T-helper 22 cell (primary cell): Measurements from ENCODE around the gene JCAD.
"Not testable (repeated sequence)": the region's sequence is repeated elsewhere in the genome, so short reads cannot be mapped to it uniquely, and the experiment has no call there.

ENCODE experiments used
- DNase-seq: peaks from one replicate; pipeline ENCODE4 v3.0.0-alpha.2; 2020; ENCODE audit warnings: low read depth

The JCAD gene

DNA sequence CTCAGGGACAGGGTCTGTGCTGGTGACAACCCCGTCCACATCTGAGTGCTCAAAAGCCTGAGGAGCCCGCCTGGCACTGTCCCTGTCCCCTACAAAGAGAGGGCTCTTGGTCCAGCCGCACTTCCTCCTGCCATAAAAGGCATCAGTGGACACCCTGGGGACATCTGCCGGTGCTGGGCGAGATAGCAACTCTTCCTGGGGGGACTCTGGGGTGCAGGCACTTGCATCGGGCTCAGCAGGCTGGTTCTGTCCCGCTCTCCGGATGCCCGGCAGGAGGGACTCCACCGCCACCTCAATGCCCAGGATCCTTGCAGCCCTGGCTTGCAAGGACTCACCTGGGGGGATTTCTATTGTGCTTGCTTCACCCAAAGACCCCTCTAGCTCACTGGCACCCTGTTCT is 32.8 kb downstream of the JCAD start:
- no peak for DNase-seq

- no peak for DNase-seq
Measured at GRCh38 chr10:30026080-30026479, 33.3 kb downstream of the JCAD start.

- DNase-seq = not testable (repeated sequence)
Measured at GRCh38 chr10:30025428-30025827, 34.0 kb downstream of the JCAD start.

GRCh38 chr10:30022590-30022989 is 36.8 kb downstream of the JCAD start:
- no peak for DNase-seq

GRCh38 chr10:30019468-30019867 is 39.9 kb downstream of the JCAD start:
- no peak for DNase-seq

DNA sequence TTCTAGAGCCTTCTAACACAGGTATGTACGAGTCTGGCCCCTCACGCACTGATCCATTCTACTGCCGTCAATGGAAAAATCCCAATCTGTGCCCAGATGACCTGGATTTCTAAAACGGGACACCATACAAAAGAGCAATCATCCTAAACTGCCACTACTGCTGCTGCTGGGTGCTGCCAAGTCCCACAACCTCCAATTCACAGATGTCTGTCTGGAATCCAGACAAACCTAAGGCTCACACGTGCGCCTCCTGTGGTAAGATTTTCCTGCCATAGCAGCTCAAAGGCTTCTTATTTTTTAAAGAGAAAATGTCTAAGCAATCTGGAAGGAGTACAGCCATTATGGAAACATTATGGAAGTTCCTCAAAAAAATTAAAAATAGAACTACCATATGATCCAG is 40.9 kb downstream of the JCAD start:
- DNase-seq = no peak

GRCh38 chr10:30017966-30018365 is 41.4 kb downstream of the JCAD start:
- DNase-seq = no peak

DNA sequence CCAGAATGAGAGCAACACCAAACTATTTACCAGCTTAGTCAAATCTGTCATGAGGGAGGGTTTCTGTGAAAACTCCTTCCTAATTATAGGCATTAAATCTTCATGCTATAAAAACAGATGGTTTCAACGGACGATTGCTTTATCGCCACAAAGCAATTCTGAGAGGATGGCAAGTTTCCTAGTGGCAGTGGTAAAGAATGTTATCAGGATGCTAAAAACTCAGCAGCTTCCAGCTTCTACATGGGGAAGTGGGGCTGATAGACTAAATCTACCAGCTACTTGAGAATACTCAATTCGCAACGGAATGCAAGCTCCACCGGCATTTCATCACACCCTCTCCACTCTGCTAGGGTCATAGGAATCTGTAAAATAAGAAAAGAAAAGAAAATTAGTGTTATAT is 41.8 kb downstream of the JCAD start:
- no peak for DNase-seq

DNA sequence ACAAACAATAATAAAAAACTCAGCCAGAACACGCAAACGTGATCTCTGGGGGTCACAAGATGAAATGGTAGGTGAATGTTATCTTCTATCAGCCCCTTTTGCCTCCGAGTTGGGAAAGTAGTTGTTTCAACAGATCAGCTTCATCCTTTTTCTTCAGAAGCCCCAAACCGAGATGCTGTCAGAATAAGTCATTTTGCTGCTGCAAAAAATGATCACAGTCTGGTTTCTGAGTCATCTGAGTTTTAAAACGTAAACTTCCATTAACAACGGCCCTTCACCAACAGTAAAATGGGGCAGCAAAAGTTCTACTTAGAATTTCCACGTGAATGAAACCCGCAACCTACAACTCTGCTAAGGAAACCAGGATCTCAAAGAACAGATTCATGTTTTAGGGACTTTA is 44.9 kb downstream of the JCAD start:
- no peak for DNase-seq

DNA sequence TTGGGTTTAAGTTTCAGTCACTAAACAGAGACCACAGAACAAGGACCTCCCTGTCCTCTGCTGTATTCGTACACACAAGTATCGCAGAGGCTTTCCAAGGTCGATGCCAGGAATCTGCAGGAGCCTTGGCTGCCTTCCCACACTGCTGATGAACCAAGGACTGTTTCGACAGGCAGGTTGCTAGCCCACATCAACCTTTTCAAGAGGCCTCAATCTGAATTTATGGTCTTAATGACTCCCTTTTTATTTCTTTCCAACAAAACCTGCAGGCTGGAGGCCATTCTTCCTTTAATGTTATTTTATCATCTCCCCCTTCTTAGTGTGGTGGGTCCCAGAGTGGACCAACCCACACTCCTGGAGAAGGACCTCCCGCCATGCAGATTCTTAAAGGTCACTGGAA is 45.6 kb downstream of the JCAD start:
- no peak for DNase-seq

DNA sequence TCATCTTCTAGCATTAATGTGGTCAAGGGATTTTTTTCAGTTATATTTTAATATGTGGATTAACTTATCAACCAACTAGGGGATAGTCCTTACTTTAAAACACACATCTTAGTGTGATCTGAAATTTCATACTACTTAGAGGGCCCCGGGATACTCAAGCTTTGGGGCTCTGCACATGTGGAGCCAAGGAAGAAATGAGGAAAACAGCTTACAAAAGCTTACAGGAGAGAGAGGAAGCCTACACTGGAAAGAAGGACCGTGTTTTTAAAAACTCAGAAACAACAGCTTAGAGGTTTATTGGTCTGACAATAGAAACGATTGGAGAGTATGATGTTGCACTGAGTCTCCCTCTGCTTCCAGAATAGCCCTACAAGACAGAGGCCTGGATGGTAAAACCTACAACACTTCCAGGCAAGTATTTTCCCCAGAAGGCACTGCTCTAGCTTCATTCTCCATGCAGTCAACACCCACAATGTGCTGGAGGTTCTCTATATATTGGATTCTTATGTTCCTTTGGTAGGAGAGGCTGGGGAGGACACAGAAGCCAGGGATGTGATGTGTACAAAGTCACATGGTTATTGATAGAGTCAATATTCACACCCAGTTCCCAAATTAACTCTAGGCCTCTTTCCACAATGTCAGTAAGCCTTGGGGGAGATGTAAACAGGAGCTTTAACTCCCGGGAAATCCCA is 47.3 kb downstream of the JCAD start:
- DNase-seq = no peak

DNA sequence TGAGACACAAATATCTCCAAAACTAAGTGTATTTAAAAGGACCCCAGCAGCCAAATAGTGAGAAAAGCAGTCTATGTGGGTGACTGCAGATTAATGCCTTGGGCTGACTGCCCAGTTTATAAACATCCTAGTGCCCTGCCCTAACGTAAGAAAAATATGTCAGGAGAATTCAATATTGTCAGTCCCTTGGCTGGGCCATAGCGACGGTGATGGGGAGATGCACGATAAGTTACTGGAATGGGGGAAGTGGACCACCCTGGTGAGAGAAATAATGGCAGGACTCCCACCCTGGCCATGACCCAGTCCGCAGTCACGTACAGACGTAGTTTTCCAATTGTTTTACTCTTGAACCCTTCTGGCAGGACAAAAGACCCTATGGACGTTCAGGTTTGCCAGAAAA is 48.0 kb downstream of the JCAD start:
- no peak for DNase-seq

- no peak for DNase-seq
Measured at GRCh38 chr10:30007406-30007805, 52.0 kb downstream of the JCAD start.

- no peak for DNase-seq
Measured at GRCh38 chr10:30006410-30006809, 53.0 kb downstream of the JCAD start.

GRCh38 chr10:30005116-30005515 is 54.3 kb downstream of the JCAD start:
- not testable (repeated sequence) for DNase-seq

DNA sequence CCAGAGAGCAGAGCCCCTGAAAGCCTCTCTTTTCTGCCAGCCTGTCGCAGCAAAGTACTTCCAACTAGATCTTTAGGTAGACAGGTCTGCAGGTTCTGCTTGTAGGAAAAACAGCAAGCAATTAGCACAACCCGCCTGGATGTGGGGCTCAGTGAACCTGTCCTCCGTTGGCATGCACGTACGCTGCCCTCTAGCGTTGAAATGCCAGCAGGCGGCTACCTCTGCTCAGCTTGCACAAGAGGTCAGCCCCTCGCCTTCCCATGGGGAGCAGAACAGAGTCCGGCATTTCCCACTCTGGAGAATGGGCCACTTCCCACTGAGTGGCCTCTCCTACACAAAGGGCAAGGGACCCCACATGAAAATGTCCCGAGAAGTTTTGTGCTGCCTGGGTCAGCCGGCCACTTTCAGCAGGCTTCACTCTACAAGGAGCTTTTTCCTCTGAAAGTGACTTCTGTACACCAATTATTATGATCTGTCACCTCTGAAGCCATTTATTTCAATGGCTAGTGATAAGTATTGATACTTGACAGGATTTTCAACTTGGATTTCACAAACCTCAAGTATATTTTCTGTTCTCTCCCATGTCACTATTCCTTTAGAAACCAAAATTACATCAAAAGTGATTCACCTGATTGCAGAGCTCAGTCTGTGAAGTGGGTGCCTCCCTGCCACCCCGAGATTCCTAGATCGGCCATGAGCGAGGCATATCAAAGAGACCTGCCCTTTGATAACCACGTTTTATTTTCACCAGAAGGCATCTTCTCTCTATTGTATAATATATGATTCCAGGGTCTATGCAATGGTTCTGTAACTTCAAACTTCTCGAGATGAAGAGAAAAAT is 56.7 kb downstream of the JCAD start:
- DNase-seq = peak; percentile 8

GRCh38 chr10:30000802-30001571 is 58.4 kb downstream of the JCAD start:
- DNase-seq = no peak

GRCh38 chr10:29998142-29998808 is 61.1 kb downstream of the JCAD start:
- peak; percentile 33 for DNase-seq

DNA sequence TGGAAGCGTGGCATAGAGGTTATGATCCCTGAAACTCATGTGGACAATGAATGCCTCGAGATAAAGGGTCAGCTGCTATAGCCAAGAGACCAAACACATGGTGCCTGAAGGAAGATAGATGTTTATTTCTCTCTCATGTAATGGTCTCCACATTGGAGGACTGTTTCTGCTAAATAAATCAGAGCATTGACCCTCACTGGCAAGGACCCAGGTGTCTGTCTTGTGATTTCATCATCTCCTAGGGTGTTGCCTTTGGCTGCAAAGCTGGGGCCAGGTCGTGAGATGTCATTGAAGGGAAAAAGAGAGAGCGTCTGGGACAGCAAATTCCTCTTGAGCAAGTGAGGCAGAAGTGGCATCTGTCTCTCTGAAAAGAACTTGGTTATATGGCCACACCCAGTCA is 64.6 kb downstream of the JCAD start:
- DNase-seq = no peak

DNA sequence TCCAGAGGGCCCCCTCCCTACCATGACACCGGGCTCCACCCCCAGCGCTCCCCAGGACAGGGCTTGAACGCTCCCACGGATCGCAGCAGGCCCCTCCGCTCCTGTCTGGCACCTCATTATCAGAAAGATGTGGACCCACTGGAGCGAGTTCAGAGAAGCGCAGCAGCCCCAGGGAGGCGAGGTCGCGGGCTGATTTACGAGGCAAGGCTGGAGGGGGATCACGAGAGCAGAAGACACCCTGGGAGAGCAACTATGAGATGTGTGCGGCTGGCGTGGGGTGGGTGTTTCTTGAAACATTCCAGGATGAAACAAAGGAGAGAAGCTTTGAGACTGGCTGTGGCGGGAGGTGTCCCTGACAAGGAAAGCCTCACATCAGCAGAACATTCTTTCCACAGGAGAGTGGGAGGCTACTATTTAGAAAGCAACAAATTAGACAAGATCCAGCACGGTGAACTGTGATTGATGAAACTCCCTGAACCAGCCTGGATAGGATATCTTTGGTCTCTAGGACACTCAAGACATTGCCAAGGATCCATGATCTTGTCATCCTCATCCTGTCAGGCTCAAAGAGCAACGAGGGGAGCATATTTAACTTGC is 66.0 kb downstream of the JCAD start:
- no peak for DNase-seq

DNA sequence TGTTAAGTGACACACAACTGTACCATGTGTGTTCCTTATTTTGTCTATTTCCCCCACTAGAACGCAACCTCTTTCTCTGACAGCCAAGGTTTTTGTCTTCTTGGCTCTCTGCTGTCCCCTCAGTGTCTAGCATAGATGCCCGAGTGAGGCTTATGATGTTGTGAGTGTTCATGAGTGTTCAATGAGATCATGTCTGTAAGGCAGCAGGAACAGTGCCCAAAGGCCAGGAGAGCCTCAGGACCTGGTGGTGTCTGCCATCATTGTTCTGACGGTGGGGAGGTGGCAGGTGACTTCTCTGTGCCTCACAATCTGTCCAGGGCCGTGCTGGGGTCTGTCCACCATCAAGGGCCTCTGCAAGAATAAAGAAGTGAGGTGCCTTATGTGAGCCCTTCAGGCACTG is 66.5 kb downstream of the JCAD start:
- DNase-seq = no peak

- DNase-seq = no peak
Measured at GRCh38 chr10:29991382-29991781, 68.0 kb downstream of the JCAD start.
